ENCODE results near the gene PPP1R16B. TPM values are rescaled to one million over a fixed set of nuclear protein-coding genes. Genes with fewer than 3 reads are reported as not detected.
A peak's percentile ranks its signal among the peaks of the same experiment; 100 is the strongest.

Gene PPP1R16B
- total and polyA plus RNA-seq, 2 of the 8 experiments (the other 6 are each of a cell fraction or from before 2014, with no cell fraction given) = 2.6 to 8.9 TPM

DNA sequence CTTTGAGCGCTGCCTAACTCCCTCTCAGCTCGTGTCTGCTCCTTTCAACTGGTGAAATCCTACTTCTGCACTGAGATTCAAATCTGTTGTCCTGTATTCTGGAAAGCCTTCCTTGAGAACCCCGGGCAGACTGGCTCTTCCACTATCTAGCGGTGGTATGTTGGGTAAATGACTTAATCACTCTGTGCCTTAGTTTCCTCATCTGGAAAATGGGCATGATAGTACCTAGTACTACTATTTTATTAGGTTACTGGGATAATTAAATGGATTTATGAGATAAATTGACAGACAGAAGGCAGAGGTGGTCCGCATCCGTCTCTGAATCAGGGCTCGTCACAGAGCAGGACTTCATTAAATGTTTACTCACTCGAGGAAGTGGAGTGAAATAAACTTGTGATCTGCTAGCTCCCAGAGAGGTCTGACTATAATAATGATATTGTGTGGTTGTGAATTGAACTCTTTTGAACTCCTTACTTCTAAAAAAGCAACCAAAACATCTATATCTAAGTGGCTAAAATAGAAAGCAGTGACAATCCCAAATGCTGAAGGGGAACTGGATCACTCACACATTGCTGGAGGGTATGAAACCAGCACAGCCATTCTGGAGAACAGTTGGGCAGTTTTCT is 26.6 kb downstream of the PPP1R16B start:
- no peak overlapping the region for H3K14ac ChIP-seq (ENCODE audit: insufficient read length)
- H3K9me3 ChIP-seq (ENCODE audit: insufficient read depth in 2 of 2, low read depth in 1 of 2, low read length in 1 of 2) = no peaks in the 10 kb centered on the region
- H3K56ac ChIP-seq (replicated peaks; ENCODE audit: insufficient read length, low read depth, low read length) = no peak overlapping the region
- H4K5ac ChIP-seq (ENCODE audit: insufficient read length, low read depth, low read length) = no peak overlapping the region
- H4K8ac ChIP-seq (ENCODE audit: extremely low read depth, insufficient read depth, low read length) = no peak overlapping the region
- H3K27ac ChIP-seq (ENCODE audit: low read depth, low read length) = no peak overlapping the region
- H3K4ac ChIP-seq (replicated peaks; ENCODE audit: insufficient read length, low read depth, low read length) = no peak overlapping the region
- DNase-seq (ENCODE audit: low read depth in 1 of 2, low spot score in 2 of 2) (no peak), FAIRE-seq (no peak)
- H2BK15ac ChIP-seq (ENCODE audit: low read length) = no peak overlapping the region
- no peaks in the 10 kb centered on the region; the same call in 1 of the 2 replicates for H3K79me1 ChIP-seq (ENCODE audit: low read depth, low read length)
- ChIA-PET CTCF (ENCODE audit: partially characterized antibody) (interaction anchor here (0.7 to 1.2 kb wide), 2 partner anchors 26 to 28 kb away, joined by 3 read pairs; no protein-coding TSS in a partner anchor), POLR2A (ENCODE audit: partially characterized antibody) (no interaction called here)
- no peak overlapping the region for H4K91ac ChIP-seq (replicated peaks; ENCODE audit: insufficient read length, low read length)
- H3K4me3 ChIP-seq (ENCODE audit: extremely low read depth in 1 of 4, insufficient read depth in 2 of 4, low read depth in 3 of 4, low read length in 4 of 4) = no peak overlapping the region
- H3K4me2 ChIP-seq (ENCODE audit: insufficient read depth in 1 of 2, low read depth in 2 of 2, low read length in 2 of 2) = no peak overlapping the region
- no peak overlapping the region for H2AFZ ChIP-seq (ENCODE audit: low read length)
- WGBS, 2 experiments (ENCODE audit: extremely low coverage in 1 of 2, insufficient coverage in 1 of 2, insufficient read length in 1 of 2, insufficient replicate concordance in 2 of 2, low coverage in 1 of 2, low lambda C conversion rate in 2 of 2, missing lambda C conversion rate in 1 of 2) = 89% methylated on average over 8 of the region's 8 CpGs; no CpG with 5 or more reads in 1 of the 2 experiments
- no peak overlapping the region for H2AK5ac ChIP-seq (ENCODE audit: low read depth, low read length)
- peak overlapping the region in 1 of 4 experiments; percentile 7; a peak in 2 of 7 replicates for H3K9ac ChIP-seq (replicated peaks in 1 of 4; ENCODE audit: extremely low read depth in 1 of 4, low read depth in 3 of 4, low read length in 3 of 4)
- H3K18ac ChIP-seq (ENCODE audit: extremely low read depth, low read length) = no peak overlapping the region
- no peak overlapping the region for H3K23ac ChIP-seq (ENCODE audit: insufficient read length)
- H3K36me3 ChIP-seq (ENCODE audit: control insufficient read depth in 2 of 4, insufficient read depth in 4 of 4, low read length in 3 of 4) = no peaks in the 10 kb centered on the region
- no peak overlapping the region for H2BK5ac ChIP-seq (ENCODE audit: low read depth, low read length)
- no peak overlapping the region for H2BK20ac ChIP-seq (ENCODE audit: low read length)
- H3K79me2 ChIP-seq (ENCODE audit: control insufficient read depth in 1 of 2, insufficient read depth in 2 of 2, low read length in 2 of 2) = no peaks in the 10 kb centered on the region
- no peak overlapping the region for H2BK12ac ChIP-seq (ENCODE audit: low read depth, low read length)
- 0 out of 7 replicates have a peak, but pooled peaks cover 0 to 6% (median 1%) of the 10 kb centered on the region in 4 experiments for H3K4me1 ChIP-seq (replicated peaks in 1 of 4; ENCODE audit: control insufficient read depth in 3 of 4, insufficient read depth in 4 of 4, low read length in 3 of 4)
- no peaks in the 10 kb centered on the region for H4K20me1 ChIP-seq (replicated peaks in 1 of 2; ENCODE audit: control insufficient read depth in 1 of 2, insufficient read depth in 2 of 2, low read length in 2 of 2)
- H3K23me2 ChIP-seq (ENCODE audit: low read depth, low read length) = no peaks in the 10 kb centered on the region
- no peaks in the 10 kb centered on the region for H3K27me3 ChIP-seq (replicated peaks in 1 of 4; ENCODE audit: control insufficient read depth in 3 of 4, extremely low read depth in 1 of 4, insufficient read depth in 3 of 4, low read length in 3 of 4)
- no peak overlapping the region for H2BK120ac ChIP-seq (replicated peaks; ENCODE audit: low read depth, low read length)
- TF ChIP-seq TBP (IDR thresholded peaks at IDR 0.05; ENCODE audit: low read depth, low read length) (no peak), KDM1A (IDR thresholded peaks at IDR 0.05; ENCODE audit: borderline replicate concordance, low read length) (0 out of 2 replicates have a peak, but pooled peaks have one; percentile 45)
